Neutrophil (primary cell): ENCODE results near the gene LCE1E.

Experiments used
- H3K27ac ChIP-seq: fragments of 200-600 bp; sonication (generic); 2 replicates; pipeline ENCODE4 v1.5.1; 2016; ENCODE audit warnings: mild to moderate bottlenecking, moderate library complexity
- H3K27me3 ChIP-seq: fragments of 200-600 bp; sonication (generic); 2 replicates; pipeline ENCODE4 v1.6.0; 2016; ENCODE audit warnings: mild to moderate bottlenecking
- H3K36me3 ChIP-seq: fragments of 200-600 bp; sonication (generic); 2 replicates; pipeline ENCODE4 v1.5.1; 2017
- H3K4me1 ChIP-seq, 2 experiments: fragments of 200-600 bp in 1 of 2; sonication (generic) in 1 of 2; 1 replicate in 1 of 2; 2 replicates in 1 of 2; pipeline versions ENCODE4 v1.5.1 to v1.6.1; 2013 to 2016; ENCODE audit warnings: low read depth in 1 of 2, low read length in 1 of 2, mild to moderate bottlenecking in 1 of 2, moderate library complexity in 1 of 2; ENCODE audit not compliant: control insufficient read depth in 1 of 2, insufficient read depth in 1 of 2
- H3K4me3 ChIP-seq, 2 experiments: fragments of 200-600 bp in 1 of 2; sonication (generic) in 1 of 2; 1 replicate in 1 of 2; 2 replicates in 1 of 2; pipeline ENCODE4 v1.5.1; 2013 to 2016; ENCODE audit warnings: low read depth in 1 of 2, low read length in 1 of 2, mild to moderate bottlenecking in 1 of 2, moderate library complexity in 1 of 2
- H3K9me3 ChIP-seq: fragments of 200-600 bp; sonication (generic); 2 replicates; pipeline ENCODE4 v1.5.1; 2016
- TF ChIP-seq, protein P1 (sequence below): fragments of 200-600 bp; sonication (generic); IDR thresholded peaks from 2 replicates; pipeline ENCODE4 v1.5.1; 2016; ENCODE audit warnings: antibody characterized with exemption

The LCE1E gene, protein sequence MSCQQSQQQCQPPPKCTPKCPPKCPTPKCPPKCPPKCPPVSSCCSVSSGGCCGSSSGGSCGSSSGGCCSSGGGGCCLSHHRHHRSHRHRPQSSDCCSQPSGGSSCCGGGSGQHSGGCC

DNA sequence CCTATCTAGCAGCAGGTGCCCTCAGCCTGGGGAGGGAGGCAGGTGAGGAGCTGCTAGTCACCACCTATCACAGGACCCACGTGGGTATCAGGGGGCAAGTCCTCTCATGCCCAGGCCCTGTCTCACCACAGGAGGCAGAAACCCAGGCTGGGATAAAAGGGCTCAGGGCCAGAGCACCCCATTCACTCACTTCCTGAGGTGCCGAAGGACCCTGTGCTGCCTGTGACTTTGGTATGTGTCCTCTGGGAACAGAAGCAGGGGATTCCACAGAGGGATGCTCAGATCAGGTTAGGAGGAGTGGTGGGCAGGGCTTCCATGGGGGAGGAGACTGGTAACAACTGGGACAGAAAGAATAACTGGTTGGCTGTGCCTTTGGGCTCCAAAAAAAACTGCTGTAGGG, at the start of gene LCE1E:
Gene LCE1E, plus strand, starts transcription at position 181 of the 400 bp plus-strand sequence. CDS start 1,043 bp downstream, outside the sequence.
- Histone ChIP-seq H3K27ac (no peak within 1 kb of the TSS), H3K36me3 (no peaks in the 10 kb centered on the region), H3K4me3 (no peak within 1 kb of the TSS), H3K4me1 (no peaks in the 10 kb centered on the region), H3K27me3 (peaks cover 52% of the 10 kb centered on the region), H3K9me3 (no peaks in the 10 kb centered on the region)
- TF ChIP-seq, protein P1, sequence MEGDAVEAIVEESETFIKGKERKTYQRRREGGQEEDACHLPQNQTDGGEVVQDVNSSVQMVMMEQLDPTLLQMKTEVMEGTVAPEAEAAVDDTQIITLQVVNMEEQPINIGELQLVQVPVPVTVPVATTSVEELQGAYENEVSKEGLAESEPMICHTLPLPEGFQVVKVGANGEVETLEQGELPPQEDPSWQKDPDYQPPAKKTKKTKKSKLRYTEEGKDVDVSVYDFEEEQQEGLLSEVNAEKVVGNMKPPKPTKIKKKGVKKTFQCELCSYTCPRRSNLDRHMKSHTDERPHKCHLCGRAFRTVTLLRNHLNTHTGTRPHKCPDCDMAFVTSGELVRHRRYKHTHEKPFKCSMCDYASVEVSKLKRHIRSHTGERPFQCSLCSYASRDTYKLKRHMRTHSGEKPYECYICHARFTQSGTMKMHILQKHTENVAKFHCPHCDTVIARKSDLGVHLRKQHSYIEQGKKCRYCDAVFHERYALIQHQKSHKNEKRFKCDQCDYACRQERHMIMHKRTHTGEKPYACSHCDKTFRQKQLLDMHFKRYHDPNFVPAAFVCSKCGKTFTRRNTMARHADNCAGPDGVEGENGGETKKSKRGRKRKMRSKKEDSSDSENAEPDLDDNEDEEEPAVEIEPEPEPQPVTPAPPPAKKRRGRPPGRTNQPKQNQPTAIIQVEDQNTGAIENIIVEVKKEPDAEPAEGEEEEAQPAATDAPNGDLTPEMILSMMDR, result no peak

DNA sequence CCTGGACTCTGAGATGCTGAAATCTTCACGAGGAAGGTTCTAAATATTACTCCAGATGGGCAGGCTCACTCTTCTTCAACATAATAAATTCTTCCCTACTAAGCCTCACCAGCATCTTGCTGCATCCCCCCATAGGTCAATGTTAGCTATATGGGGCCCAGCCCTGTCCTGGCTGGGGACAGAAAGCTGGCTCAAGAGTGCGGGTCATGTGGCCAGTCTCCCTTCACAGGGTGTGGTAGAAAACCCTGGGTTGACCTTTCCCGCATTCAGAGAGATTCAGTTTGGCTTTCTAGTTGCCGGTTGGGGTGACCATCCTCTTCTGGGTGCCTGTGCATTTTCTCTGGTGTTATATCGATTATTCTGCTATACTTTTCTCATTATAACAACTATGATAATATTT, 48.1 kb upstream of the LCE1E start:
- TF ChIP-seq, protein P1, result no peak
- Histone ChIP-seq H3K4me1 (no peaks in the 10 kb centered on the region), H3K27me3 (peaks cover 30% of the 10 kb centered on the region)

DNA sequence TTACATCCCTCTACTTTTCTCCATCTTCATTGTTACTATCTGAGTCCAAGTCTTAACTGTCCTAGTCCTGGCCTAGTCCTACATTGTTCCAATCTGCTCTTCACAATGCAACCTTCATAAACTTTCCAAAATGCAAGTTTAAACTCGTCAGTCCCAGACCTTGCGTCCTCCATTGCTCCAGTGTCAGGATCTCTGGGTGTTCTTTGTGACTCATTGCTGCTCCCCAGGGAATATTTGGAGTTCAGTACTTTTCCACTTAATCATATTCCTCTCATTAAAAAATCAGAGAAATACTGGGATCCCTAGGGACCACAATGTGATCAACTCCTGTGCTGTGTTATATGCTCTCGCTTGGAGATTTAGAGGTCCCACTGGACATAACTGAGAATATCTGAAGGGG, 46.2 kb upstream of the LCE1E start:
- Histone ChIP-seq H3K36me3 (no peaks in the 10 kb centered on the region), H3K4me1 (no peaks in the 10 kb centered on the region), H3K27me3 (peaks cover 38% of the 10 kb centered on the region), H3K4me3 (no peak overlapping the region), H3K27ac (no peak overlapping the region), H3K9me3 (no peaks in the 10 kb centered on the region)
- TF ChIP-seq, protein P1, result no peak

More for the DNA sequence above, 48.1 kb upstream of the LCE1E start:
- H3K27ac ChIP-seq, result no peak overlapping the region
- H3K36me3 ChIP-seq, result no peaks in the 10 kb centered on the region
- H3K9me3 ChIP-seq, result no peaks in the 10 kb centered on the region
- H3K4me3 ChIP-seq, result no peak overlapping the region

DNA sequence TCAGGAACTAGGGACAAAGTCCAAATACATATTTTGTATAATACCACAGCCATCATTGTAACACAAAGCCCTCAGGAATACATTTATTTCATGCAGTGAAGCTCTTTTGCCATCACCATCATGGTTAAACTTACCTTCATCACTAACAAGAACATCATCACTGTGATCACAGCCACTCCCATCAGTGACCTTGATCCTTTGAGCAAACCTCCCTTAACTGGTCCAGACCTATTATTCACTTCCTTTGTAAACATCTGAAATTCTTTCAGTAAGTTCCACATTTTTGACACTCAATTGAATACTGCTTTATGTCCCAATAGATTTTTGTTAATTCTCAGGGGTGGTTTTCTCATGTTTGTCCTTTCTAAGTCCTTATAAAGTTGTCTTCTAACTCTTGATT, 44.4 kb upstream of the LCE1E start:
- TF ChIP-seq, protein P1, result no peak

DNA sequence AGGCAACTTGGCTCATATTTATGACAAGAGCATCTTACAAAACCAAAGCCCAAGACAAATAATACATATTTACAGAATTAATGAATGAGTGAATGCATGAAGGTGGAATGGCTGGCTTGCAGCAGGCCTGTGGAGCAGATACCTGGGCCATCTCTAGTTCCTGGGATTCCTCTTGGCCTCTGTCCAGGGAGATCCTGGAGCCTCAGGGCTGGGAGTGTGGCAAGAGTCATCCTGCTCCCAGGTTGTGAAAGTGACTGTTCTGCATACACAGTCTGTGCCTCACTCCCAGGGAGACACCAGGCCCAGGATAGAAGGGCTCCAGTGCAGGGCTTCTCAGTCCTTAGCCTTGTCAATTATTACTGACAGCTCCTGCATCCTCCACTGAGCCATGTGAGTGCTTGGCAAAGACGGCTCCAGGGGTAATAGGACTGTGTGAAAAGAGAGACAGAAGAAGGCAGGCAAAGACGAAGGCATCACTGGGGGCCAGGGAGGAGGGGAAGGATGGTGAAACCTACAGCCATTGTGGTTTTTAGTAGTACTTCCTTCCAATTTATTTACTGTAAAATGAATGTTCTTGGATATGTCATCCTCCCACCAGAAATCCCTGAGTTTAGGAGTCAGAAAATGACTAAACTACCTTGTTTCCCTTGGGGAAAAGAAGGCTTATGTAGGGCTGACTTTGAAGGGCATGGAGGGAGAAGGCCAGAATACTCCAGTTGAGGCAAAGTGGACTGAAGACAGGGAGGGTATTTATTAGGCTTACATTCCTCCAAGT, 42.5 kb upstream of the LCE1E start:
- Histone ChIP-seq H3K27ac (no peak overlapping the region), H3K27me3 (peaks cover 30% of the 10 kb centered on the region), H3K9me3 (no peaks in the 10 kb centered on the region), H3K4me1 (no peaks in the 10 kb centered on the region), H3K36me3 (no peaks in the 10 kb centered on the region), H3K4me3 (no peak overlapping the region)
- TF ChIP-seq, protein P1, result no peak

More for the DNA sequence above, 44.4 kb upstream of the LCE1E start:
- peaks cover 37% of the 10 kb centered on the region for H3K27me3 ChIP-seq
- no peaks in the 10 kb centered on the region for H3K36me3 ChIP-seq
- H3K4me3 ChIP-seq, result no peak overlapping the region
- no peak overlapping the region for H3K27ac ChIP-seq
- no peaks in the 10 kb centered on the region for H3K9me3 ChIP-seq
- H3K4me1 ChIP-seq, result no peaks in the 10 kb centered on the region
